IPS-15b (cell line): ENCODE data around the gene SCRN2.
A peak's percentile ranks its signal among the peaks of the same experiment; 100 is the strongest.

ENCODE experiments used
- H3K27me3 ChIP-seq: one replicate; pipeline ENCODE4 v1.6.1; 2013; ENCODE audit warnings: low read length; ENCODE audit not compliant: control insufficient read depth, insufficient read depth
- H3K36me3 ChIP-seq: one replicate; pipeline ENCODE4 v1.6.1; 2013; ENCODE audit warnings: low read length; ENCODE audit not compliant: control insufficient read depth, insufficient read depth
- H3K4me1 ChIP-seq: one replicate; pipeline ENCODE4 v1.6.1; 2013; ENCODE audit warnings: mild to moderate bottlenecking, low read length; ENCODE audit not compliant: control insufficient read depth, insufficient read depth
- H3K4me3 ChIP-seq: one replicate; pipeline ENCODE4 v1.5.1; 2013; ENCODE audit warnings: low read depth, low read length
- H3K9ac ChIP-seq: one replicate; pipeline ENCODE4 v1.6.1; 2013; ENCODE audit warnings: low read depth, mild to moderate bottlenecking, low read length
- H3K9me3 ChIP-seq: one replicate; pipeline ENCODE4 v1.6.1; 2013; ENCODE audit warnings: mild to moderate bottlenecking, low read length; ENCODE audit not compliant: control insufficient read depth, insufficient read depth

SCRN2 gene

GRCh38 chr17:47878203-47879027 is 37.3 kb upstream of the SCRN2 start:
- Histone ChIP-seq H3K4me1 (peaks cover 14% of the 10 kb centered on the region), H3K27me3 (peaks cover 33% of the 10 kb centered on the region), H3K9me3 (no peaks in the 10 kb centered on the region), H3K36me3 (no peaks in the 10 kb centered on the region), H3K9ac (no peak overlapping the region), H3K4me3 (no peak overlapping the region)

DNA sequence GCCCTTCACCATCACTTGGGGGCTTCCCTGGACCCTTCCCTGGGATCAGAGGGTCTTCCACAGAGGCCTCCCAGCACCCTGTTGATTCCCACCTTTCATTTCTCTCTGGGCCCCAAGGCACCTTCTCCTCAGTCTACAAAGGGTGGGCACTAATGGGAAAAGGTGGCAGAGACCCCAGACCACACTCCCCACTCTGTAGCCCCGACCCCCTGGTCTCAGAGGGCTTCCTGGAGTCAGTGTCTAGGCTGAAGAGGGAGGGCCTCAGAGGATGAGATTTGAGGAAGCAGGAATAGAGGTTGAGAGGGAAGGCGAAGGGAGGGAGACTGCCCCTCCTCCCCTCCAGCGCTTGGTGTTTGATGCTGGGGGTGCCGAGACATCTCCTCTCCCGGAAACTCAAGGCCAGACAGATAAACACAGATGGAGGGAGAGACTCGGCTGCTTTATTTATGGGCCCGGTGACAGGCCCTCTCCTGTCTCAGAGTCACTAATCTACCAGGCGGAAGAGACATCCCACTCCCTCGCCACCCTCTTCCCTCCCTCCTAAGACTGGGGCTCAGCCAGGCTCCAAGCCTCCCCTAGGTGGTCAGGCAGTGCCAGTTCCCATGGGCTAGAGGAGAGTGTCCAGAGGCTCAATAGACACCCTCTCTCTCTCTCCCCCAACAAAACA is 36.4 kb upstream of the SCRN2 start:
- Histone ChIP-seq H3K9ac (no peak overlapping the region), H3K27me3 (peaks cover 29% of the 10 kb centered on the region), H3K4me1 (peaks cover 16% of the 10 kb centered on the region), H3K9me3 (no peaks in the 10 kb centered on the region), H3K36me3 (no peaks in the 10 kb centered on the region), H3K4me3 (no peak overlapping the region)

- H3K4me3 ChIP-seq, result no peak overlapping the region
- peaks cover 40% of the 10 kb centered on the region for H3K27me3 ChIP-seq
- peaks cover 17% of the 10 kb centered on the region for H3K4me1 ChIP-seq
- no peaks in the 10 kb centered on the region for H3K36me3 ChIP-seq
- no peak overlapping the region for H3K9ac ChIP-seq
- no peaks in the 10 kb centered on the region for H3K9me3 ChIP-seq
Observed at GRCh38 chr17:47875011-47875985, 34.2 kb upstream of the SCRN2 start.

GRCh38 chr17:47873200-47874090 is 32.4 kb upstream of the SCRN2 start:
- Histone ChIP-seq H3K36me3 (no peaks in the 10 kb centered on the region), H3K4me1 (peaks cover 30% of the 10 kb centered on the region), H3K4me3 (peak overlapping the region; percentile 52), H3K27me3 (peaks cover 58% of the 10 kb centered on the region), H3K9ac (no peak overlapping the region), H3K9me3 (no peaks in the 10 kb centered on the region)

DNA sequence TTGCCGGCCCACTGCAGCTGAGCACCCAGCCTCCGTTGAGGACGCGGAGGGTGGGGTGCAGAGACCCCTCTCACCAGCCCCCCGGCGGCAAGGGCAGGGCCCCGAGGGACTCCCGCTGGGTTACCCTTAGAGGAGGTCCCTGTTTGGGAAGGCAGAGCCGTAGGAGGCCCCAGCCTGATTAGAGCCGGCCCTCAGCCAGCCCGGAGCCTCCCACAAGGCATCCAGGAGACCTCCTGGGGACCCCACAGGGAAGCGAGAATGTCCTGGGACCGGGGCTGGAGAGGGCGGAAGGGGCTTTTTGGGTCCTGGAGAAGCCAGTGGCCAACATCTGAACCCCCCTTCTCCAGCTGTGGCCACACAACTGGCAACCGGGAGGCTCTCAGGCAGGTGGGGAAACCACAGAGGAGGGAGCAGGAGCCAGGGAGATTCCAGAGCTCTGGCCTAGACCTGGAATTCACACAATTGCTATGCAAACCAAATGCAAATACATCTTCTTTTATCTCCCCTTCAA is 31.6 kb upstream of the SCRN2 start:
- Histone ChIP-seq H3K9ac (no peak overlapping the region), H3K4me3 (peak overlapping the region; percentile 52), H3K27me3 (peaks cover 66% of the 10 kb centered on the region), H3K4me1 (peaks cover 26% of the 10 kb centered on the region), H3K9me3 (no peaks in the 10 kb centered on the region), H3K36me3 (no peaks in the 10 kb centered on the region)

DNA sequence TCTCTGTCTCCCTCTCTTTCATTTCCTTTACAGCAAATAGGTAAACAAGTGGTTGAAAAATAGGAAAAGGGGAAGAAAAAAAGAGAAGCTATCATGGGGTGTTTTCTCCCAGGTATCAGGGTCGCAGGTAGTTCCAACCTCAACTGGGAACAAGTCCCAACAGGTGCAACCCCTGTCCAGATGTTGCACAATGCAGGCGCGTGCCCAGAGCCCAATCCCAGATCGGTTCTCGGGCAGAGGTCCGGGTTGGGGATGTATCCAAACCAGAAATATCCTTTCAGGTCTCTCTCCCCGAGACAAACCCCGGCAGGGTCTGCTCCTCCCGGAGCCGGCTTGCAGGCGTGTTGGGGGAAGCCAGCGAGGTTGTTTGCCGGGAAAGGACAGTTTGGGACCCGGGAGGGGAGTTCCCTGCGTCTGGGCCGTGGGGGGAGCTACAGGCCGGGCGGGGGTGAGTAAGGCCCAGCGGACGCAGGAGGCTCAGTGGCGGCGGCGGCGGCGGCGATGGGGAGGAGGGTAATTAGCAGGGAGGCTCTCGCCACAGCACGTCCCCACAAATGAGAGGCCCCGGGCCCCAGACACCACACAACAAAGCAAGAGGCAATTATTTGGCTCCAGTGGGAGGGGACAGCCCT is 31.1 kb upstream of the SCRN2 start:
- Histone ChIP-seq H3K4me3 (peak overlapping the region; percentile 52), H3K9ac (no peak overlapping the region), H3K4me1 (peaks cover 26% of the 10 kb centered on the region), H3K36me3 (no peaks in the 10 kb centered on the region), H3K27me3 (peaks cover 71% of the 10 kb centered on the region), H3K9me3 (no peaks in the 10 kb centered on the region)

- peaks cover 76% of the 10 kb centered on the region for H3K27me3 ChIP-seq
- no peak overlapping the region for H3K9ac ChIP-seq
Observed at GRCh38 chr17:47871048-47871447, 30.0 kb upstream of the SCRN2 start.

DNA sequence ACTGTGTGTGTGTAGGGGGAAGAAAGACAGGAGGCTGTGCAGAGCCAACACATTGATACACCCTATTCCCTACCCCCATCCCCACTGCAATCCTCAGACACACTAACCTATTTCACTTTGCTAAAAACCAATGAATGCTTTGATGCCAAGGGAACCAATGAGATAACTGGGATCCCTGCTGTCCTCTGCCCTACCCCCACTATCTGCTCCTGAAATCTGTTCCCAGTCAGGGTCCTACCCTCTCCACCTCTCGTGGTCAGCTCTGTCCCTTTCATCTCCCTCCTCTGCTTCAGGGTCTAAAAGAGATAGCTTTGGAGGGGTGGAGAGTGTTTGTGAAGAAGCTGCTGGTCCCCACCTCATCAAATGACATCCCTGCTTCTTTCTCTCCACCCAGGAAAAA is 29.0 kb upstream of the SCRN2 start:
- H3K4me3 ChIP-seq, result no peak overlapping the region
- no peaks in the 10 kb centered on the region for H3K9me3 ChIP-seq
- no peak overlapping the region for H3K9ac ChIP-seq
- no peaks in the 10 kb centered on the region for H3K36me3 ChIP-seq
- peaks cover 22% of the 10 kb centered on the region for H3K4me1 ChIP-seq
- peaks cover 74% of the 10 kb centered on the region for H3K27me3 ChIP-seq

More at GRCh38 chr17:47871048-47871447, 30.0 kb upstream of the SCRN2 start:
- no peaks in the 10 kb centered on the region for H3K9me3 ChIP-seq
- H3K36me3 ChIP-seq, result no peaks in the 10 kb centered on the region
- H3K4me1 ChIP-seq, result peaks cover 26% of the 10 kb centered on the region
- H3K4me3 ChIP-seq, result no peak overlapping the region

DNA sequence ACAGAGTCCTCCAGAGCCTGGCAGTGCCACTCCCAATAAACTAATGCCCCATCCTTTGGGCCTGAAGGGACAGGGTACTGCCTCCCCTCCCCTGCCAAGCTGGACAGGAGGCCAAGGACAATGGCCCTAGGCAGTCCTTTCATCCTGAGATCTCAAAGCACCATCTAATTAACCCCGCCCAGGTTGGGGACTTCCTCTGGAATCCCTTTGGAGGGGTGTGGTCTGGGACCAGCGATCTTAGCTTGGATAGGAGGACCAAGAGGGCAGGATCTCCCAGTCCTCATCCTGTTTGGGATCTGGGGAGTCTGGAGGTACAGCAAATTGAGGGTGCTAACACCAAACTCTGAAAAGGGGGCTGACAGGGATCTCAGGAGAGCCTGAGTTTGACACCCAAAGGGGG is 28.0 kb upstream of the SCRN2 start:
- H3K4me1 ChIP-seq, result peaks cover 22% of the 10 kb centered on the region
- no peaks in the 10 kb centered on the region for H3K9me3 ChIP-seq
- no peak overlapping the region for H3K4me3 ChIP-seq
- H3K9ac ChIP-seq, result no peak overlapping the region
- H3K27me3 ChIP-seq, result peaks cover 71% of the 10 kb centered on the region
- H3K36me3 ChIP-seq, result no peaks in the 10 kb centered on the region

DNA sequence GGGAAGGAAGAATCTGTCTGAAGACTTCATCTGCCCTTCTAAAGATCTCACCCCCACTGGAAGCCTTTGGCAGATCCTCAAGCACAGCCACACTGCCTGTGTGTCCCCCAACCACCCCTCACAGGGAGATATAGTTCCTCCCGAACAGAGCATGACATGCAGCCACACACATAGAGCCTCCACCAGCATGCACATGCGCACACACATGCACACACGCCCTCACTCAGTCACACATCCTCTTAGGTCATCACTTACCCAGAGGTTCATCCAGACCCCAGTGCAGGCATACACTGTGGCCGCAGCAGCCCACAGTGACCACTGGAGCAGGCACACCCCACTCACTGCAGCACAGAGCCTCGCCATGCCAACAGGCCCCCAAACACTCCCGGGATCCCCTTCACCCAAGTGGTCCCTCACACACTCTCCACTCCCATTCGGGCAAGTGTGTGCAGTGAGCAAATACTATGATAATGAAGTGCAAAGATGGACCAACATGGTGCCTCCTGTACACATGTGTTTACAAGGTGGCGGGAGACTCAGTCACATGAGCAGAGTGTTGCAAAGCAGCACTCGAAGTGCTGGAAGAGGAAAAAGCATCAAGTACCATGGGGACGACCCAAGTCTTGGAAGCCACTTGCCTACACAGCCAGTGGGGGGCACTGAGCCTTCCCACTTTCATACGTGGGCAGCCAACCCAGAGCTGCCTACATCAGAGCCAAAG is 26.9 kb upstream of the SCRN2 start:
- Histone ChIP-seq H3K4me3 (no peak overlapping the region), H3K9ac (no peak overlapping the region), H3K36me3 (no peaks in the 10 kb centered on the region), H3K27me3 (peaks cover 66% of the 10 kb centered on the region), H3K9me3 (no peaks in the 10 kb centered on the region), H3K4me1 (peaks cover 16% of the 10 kb centered on the region)
